Ishikawa (cell line): Measurements from ENCODE around the gene RSBN1L.

Source experiments
- CEBPB ChIP-seq: IDR thresholded peaks from 2 replicates; pipeline ENCODE4 v1.6.1; 2012
- CREB1 ChIP-seq: IDR thresholded peaks from 2 replicates; pipeline ENCODE4 v1.6.1; 2012; ENCODE audit warnings: low read depth
- EGR1 ChIP-seq: IDR thresholded peaks from 2 replicates; pipeline ENCODE4 v1.6.1; 2012
- EP300 ChIP-seq: IDR thresholded peaks from 2 replicates; pipeline ENCODE4 v1.6.1; 2012; ENCODE audit warnings: borderline replicate concordance
- FOXM1 ChIP-seq: IDR thresholded peaks from 2 replicates; pipeline ENCODE4 v1.6.1; 2012; ENCODE audit warnings: low read depth, borderline replicate concordance
- MAX ChIP-seq: IDR thresholded peaks from 2 replicates; pipeline ENCODE4 v1.6.1; 2012
- NFIC ChIP-seq: IDR thresholded peaks from 2 replicates; pipeline ENCODE4 v1.6.1; 2012
- RAD21 ChIP-seq: IDR thresholded peaks from 2 replicates; pipeline ENCODE4 v1.6.1; 2012; ENCODE audit warnings: low read depth
- TAF1 ChIP-seq: IDR thresholded peaks from 2 replicates; pipeline ENCODE4 v1.6.1; 2012; ENCODE audit warnings: low read depth, mild to moderate bottlenecking
- TCF12 ChIP-seq: IDR thresholded peaks from 2 replicates; pipeline ENCODE4 v1.6.1; 2012; ENCODE audit warnings: low read depth
- TEAD4 ChIP-seq: IDR thresholded peaks from 2 replicates; pipeline ENCODE4 v1.6.1; 2012
- YY1 ChIP-seq: IDR thresholded peaks from 2 replicates; pipeline ENCODE4 v1.6.1; 2012; ENCODE audit warnings: low read depth
- ZBTB7A ChIP-seq: IDR thresholded peaks from 2 replicates; pipeline ENCODE4 v1.6.1; 2012; ENCODE audit warnings: low read depth
- TF ChIP-seq, protein P1 (sequence below): IDR thresholded peaks from 2 replicates; pipeline ENCODE4 v1.6.1; 2012; ENCODE audit warnings: low read depth, mild to moderate bottlenecking
- TF ChIP-seq, protein P2 (sequence below): IDR thresholded peaks from 2 replicates; pipeline ENCODE4 v1.6.1; 2012

RSBN1L gene

DNA sequence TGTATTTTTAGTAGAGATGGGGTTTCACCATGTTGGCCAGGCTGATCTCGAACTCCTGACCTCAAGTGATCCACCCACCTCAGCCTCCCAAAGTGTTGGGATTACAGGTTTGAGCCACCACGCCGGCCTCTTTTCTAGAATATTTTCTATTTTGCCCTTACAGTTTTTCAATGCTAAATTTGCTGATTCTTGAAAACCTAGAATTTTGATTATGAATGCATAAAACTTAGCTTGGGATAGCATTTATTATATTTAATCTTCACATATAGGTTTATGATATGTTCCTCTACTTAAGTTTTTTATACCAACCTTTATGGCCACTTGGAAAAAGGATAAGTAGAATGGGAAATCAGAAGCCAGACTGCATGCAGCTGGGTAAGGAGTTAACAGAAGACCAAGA lies 99.8 kb downstream of the RSBN1L start:
- TF ChIP-seq NFIC: no peak

DNA sequence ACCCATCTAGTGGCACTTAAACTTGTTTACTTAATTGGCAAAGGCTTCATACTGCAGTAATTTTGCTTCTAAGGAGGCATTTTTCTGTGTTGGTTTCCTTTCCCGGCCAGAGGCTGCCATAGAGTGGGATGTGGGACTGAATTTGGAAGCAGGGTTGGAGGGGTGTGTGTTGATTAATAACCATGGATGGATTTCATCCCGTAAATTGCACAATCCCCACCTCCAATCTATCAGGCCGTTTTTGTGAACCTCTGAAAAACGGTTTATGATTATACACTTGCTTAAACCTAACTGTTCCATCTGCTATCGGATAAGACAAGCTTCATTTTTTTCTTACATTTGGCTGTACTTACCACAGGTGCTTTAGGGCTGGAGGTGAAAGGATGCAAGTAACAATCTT lies 100.7 kb downstream of the RSBN1L start:
- TF ChIP-seq EP300 (no peak), RAD21 (no peak), CEBPB (no peak), TEAD4 (no peak), FOXM1 (no peak), TCF12 (no peak), YY1 (no peak), CREB1 (no peak), MAX (no peak), EGR1 (no peak), ZBTB7A (no peak), TAF1 (no peak), NFIC (no peak)
- TF ChIP-seq, protein P1, sequence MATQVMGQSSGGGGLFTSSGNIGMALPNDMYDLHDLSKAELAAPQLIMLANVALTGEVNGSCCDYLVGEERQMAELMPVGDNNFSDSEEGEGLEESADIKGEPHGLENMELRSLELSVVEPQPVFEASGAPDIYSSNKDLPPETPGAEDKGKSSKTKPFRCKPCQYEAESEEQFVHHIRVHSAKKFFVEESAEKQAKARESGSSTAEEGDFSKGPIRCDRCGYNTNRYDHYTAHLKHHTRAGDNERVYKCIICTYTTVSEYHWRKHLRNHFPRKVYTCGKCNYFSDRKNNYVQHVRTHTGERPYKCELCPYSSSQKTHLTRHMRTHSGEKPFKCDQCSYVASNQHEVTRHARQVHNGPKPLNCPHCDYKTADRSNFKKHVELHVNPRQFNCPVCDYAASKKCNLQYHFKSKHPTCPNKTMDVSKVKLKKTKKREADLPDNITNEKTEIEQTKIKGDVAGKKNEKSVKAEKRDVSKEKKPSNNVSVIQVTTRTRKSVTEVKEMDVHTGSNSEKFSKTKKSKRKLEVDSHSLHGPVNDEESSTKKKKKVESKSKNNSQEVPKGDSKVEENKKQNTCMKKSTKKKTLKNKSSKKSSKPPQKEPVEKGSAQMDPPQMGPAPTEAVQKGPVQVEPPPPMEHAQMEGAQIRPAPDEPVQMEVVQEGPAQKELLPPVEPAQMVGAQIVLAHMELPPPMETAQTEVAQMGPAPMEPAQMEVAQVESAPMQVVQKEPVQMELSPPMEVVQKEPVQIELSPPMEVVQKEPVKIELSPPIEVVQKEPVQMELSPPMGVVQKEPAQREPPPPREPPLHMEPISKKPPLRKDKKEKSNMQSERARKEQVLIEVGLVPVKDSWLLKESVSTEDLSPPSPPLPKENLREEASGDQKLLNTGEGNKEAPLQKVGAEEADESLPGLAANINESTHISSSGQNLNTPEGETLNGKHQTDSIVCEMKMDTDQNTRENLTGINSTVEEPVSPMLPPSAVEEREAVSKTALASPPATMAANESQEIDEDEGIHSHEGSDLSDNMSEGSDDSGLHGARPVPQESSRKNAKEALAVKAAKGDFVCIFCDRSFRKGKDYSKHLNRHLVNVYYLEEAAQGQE: no peak
- TF ChIP-seq, protein P2, sequence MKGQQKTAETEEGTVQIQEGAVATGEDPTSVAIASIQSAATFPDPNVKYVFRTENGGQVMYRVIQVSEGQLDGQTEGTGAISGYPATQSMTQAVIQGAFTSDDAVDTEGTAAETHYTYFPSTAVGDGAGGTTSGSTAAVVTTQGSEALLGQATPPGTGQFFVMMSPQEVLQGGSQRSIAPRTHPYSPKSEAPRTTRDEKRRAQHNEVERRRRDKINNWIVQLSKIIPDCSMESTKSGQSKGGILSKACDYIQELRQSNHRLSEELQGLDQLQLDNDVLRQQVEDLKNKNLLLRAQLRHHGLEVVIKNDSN: no peak

DNA sequence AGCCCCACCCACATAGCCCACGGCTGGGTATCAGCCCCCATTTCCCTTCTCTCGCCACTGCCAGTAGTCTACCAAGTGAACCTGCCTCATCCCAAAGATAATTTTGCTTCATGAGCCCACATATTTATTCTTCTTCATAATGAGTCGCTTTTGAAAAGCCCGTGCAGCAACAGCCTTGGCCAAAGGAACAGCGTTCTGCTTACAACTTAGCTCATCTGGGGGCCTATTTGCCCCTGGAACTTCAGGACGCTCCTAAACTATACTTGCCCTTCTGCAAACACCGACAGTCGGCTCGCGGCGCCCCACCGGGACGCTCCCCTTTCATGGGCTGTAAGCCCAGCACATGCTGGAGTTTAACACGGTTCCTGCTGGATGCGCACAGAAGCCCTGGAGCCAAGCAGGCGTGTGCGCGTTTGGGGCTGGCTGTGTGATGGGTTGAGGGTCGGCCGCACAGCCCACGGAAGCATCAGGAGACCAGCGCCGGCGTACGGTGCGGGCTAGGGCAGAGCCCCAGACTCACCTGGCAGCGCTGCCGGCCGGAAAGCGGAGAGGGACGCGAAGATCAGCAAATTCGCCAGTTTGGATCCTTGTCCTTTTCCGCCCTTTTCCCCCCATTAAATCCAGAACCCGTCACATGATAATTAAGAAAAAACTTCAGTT lies 101.6 kb downstream of the RSBN1L start:
- TF ChIP-seq CREB1: no peak
- TF ChIP-seq CEBPB: no peak
- TF ChIP-seq MAX: peak; percentile 50
- TF ChIP-seq EGR1: no peak
- peak; percentile 30; the same call in 1 of the 2 replicates for TF ChIP-seq NFIC
- no peak for TF ChIP-seq ZBTB7A
- TF ChIP-seq, protein P1: no peak
- TF ChIP-seq EP300: no peak
- TF ChIP-seq YY1: peak; percentile 63; the same call in 1 of the 2 replicates
- TF ChIP-seq, protein P2: peak; percentile 87
- TF ChIP-seq TEAD4: no peak; the same call in 1 of the 2 replicates
- TF ChIP-seq FOXM1: no peak
- peak; percentile 66 for TF ChIP-seq TCF12
- TF ChIP-seq TAF1: peak; percentile 34; the same call in 1 of the 2 replicates
- no peak for TF ChIP-seq RAD21

- TF ChIP-seq CREB1 (peak; percentile 61), TEAD4 (no peak), RAD21 (peak; percentile 28; the same call in 1 of the 2 replicates), TAF1 (peak; percentile 93), EGR1 (no peak), NFIC (no peak), ZBTB7A (no peak; the same call in 1 of the 2 replicates), MAX (peak; percentile 35), CEBPB (no peak), FOXM1 (peak; percentile 52; the same call in 1 of the 2 replicates), TCF12 (0 out of 2 replicates have a peak, but pooled peaks have one; percentile 14), EP300 (no peak; the same call in 1 of the 2 replicates), YY1 (peak; percentile 43; the same call in 1 of the 2 replicates)
- TF ChIP-seq, protein P2: no peak; the same call in 1 of the 2 replicates
- TF ChIP-seq, protein P1: no peak
These were observed 102.3 kb downstream of the RSBN1L start, which contains the start of the genes PHTF2 and TMEM60 for GRCh38 chr7:77798394-77799077. TSS of gene PHTF2 (plus strand) at chr7:77798773. TSS of gene TMEM60 (minus strand) at chr7:77798434. CDS start at chr7:77794373, 4,061 bp downstream.
